Peyer's patch (tissue), 4 donors: ENCODE measurements around the gene DPEP3.

ENCODE experiments used
- CTCF ChIP-seq, 6 experiments: fragments of 450-650 bp in 4 of 6; fragments of 200-600 bp in 2 of 6; sonication (generic) in 1 of 6; IDR thresholded peaks; one replicate each; pipeline ENCODE4 v1.5.1; 2017 to 2019; ENCODE audit warnings: antibody characterized with exemption in 6 of 6, mild to moderate bottlenecking in 3 of 6, moderate library complexity in 1 of 6
- POLR2A ChIP-seq, 2 donors: fragments of 450-650 bp; IDR thresholded peaks; one replicate each; pipeline ENCODE4 v1.5.1; 2017; ENCODE audit warnings: antibody characterized with exemption in 2 of 2, mild to moderate bottlenecking in 2 of 2, moderate library complexity in 2 of 2

GRCh38 chr16:68000450-68000849 lies 20.2 kb upstream of the DPEP3 start:
- TF ChIP-seq POLR2A (IDR thresholded peaks at IDR 0.05) = no peak
- TF ChIP-seq CTCF (IDR thresholded peaks at IDR 0.05) = no peak
